ENCODE results near the gene PLXNC1. TPM values are rescaled to one million over a fixed set of nuclear protein-coding genes. Genes with fewer than 3 reads are reported as not detected.

PLXNC1 gene
- total and polyA plus RNA-seq, 4 donors: 1.7 to 70.0 (median 36.3) TPM

GRCh38 chr12:94260717-94261116, 112.3 kb downstream of the PLXNC1 start:
- Histone ChIP-seq H3K9me3 (ENCODE audit: control insufficient read depth in 4 of 4, insufficient read depth in 3 of 4, low read length in 3 of 4) (no peaks in the 10 kb centered on the region), H3K27ac (ENCODE audit: low read depth in 1 of 2, low read length in 1 of 2) (peak overlapping the region; percentile 2 to 34), H3K4me1 (ENCODE audit: control insufficient read depth in 5 of 5, insufficient read depth in 5 of 5, low read length in 5 of 5) (peaks cover 8 to 45% (median 28%) of the 10 kb centered on the region in 5 donors), H3K36me3 (ENCODE audit: control insufficient read depth in 4 of 4, insufficient read depth in 4 of 4, low read length in 4 of 4) (no peaks in the 10 kb centered on the region), H3K27me3 (ENCODE audit: control insufficient read depth in 3 of 3, insufficient read depth in 3 of 3, low read length in 2 of 3) (no peaks in the 10 kb centered on the region), H3K9ac (ENCODE audit: insufficient read depth in 1 of 2, low read length in 2 of 2) (no peak overlapping the region), H3K4me3 (no peak overlapping the region)
- DNase-seq: no peak
- ATAC-seq (ENCODE audit: insufficient read depth, low FRiP score): no peak
- WGBS, 2 donors: 72 to 77% methylated on average over 13 of the region's 13 CpGs
- no peak for TF ChIP-seq CTCF (IDR thresholded peaks at IDR 0.05; ENCODE audit: control extremely low read depth, extremely low read depth)

- Histone ChIP-seq H3K36me3 (ENCODE audit: control insufficient read depth in 4 of 4, insufficient read depth in 4 of 4, low read length in 4 of 4) (no peaks in the 10 kb centered on the region), H3K9me3 (ENCODE audit: control insufficient read depth in 4 of 4, insufficient read depth in 3 of 4, low read length in 3 of 4) (no peaks in the 10 kb centered on the region), H3K9ac (ENCODE audit: insufficient read depth in 1 of 2, low read length in 2 of 2) (no peak overlapping the region), H3K27me3 (ENCODE audit: control insufficient read depth in 3 of 3, insufficient read depth in 3 of 3, low read length in 2 of 3) (no peaks in the 10 kb centered on the region), H3K4me3 (no peak overlapping the region), H3K4me1 (ENCODE audit: control insufficient read depth in 5 of 5, insufficient read depth in 5 of 5, low read length in 5 of 5) (peaks cover 8 to 49% (median 28%) of the 10 kb centered on the region in 5 donors), H3K27ac (ENCODE audit: low read depth in 1 of 2, low read length in 1 of 2) (peak overlapping the region in 1 of 2 donors; percentile 34)
- ATAC-seq (ENCODE audit: insufficient read depth, low FRiP score) (no peak), DNase-seq (peak in 1 of 3 donors; percentile 29)
- WGBS, 2 donors: 72 to 92% methylated on average over 2 of the region's 2 CpGs
- no peak for TF ChIP-seq CTCF (IDR thresholded peaks at IDR 0.05; ENCODE audit: control extremely low read depth, extremely low read depth)
Measured at GRCh38 chr12:94261119-94261518, 112.7 kb downstream of the PLXNC1 start.

- Histone ChIP-seq H3K4me3 (no peak overlapping the region), H3K36me3 (ENCODE audit: control insufficient read depth in 4 of 4, insufficient read depth in 4 of 4, low read length in 4 of 4) (peaks cover 0 to 3% (median 0%) of the 10 kb centered on the region in 4 donors), H3K27me3 (ENCODE audit: control insufficient read depth in 3 of 3, insufficient read depth in 3 of 3, low read length in 2 of 3) (no peaks in the 10 kb centered on the region), H3K9me3 (ENCODE audit: control insufficient read depth in 4 of 4, insufficient read depth in 3 of 4, low read length in 3 of 4) (no peaks in the 10 kb centered on the region), H3K9ac (ENCODE audit: insufficient read depth in 1 of 2, low read length in 2 of 2) (peak overlapping the region in 1 of 2 donors; percentile 6), H3K4me1 (ENCODE audit: control insufficient read depth in 5 of 5, insufficient read depth in 5 of 5, low read length in 5 of 5) (peaks cover 8 to 55% (median 28%) of the 10 kb centered on the region in 5 donors), H3K27ac (ENCODE audit: low read depth in 1 of 2, low read length in 1 of 2) (peak overlapping the region; percentile 55 to 96)
- 51 to 67% methylated on average over 3 of the region's 3 CpGs for WGBS, 2 donors
- no peak for DNase-seq
- TF ChIP-seq CTCF (IDR thresholded peaks at IDR 0.05; ENCODE audit: control extremely low read depth, extremely low read depth): no peak
- ATAC-seq (ENCODE audit: insufficient read depth, low FRiP score): no peak
Measured at GRCh38 chr12:94261786-94262185, 113.4 kb downstream of the PLXNC1 start.

Data from lung (tissue), 12 donors.